Hepatocyte (in vitro differentiated cells): Measurements from ENCODE around the gene TPSG1.

Experiments
- EZH2phosphoT487 ChIP-seq: fragments of 200-600 bp; sonication (generic); IDR thresholded peaks from one replicate; pipeline ENCODE4 v1.6.1; 2018; ENCODE audit warnings: antibody characterized with exemption, mild to moderate bottlenecking, low read depth, moderate library complexity; ENCODE audit not compliant: unreplicated experiment, severe bottlenecking
- TF ChIP-seq, protein P1 (sequence below): fragments of 200-600 bp; sonication (generic); IDR thresholded peaks from 2 replicates; pipeline ENCODE4 v1.5.1; 2016; ENCODE audit warnings: antibody characterized with exemption, mild to moderate bottlenecking; ENCODE audit not compliant: poor library complexity

DNA sequence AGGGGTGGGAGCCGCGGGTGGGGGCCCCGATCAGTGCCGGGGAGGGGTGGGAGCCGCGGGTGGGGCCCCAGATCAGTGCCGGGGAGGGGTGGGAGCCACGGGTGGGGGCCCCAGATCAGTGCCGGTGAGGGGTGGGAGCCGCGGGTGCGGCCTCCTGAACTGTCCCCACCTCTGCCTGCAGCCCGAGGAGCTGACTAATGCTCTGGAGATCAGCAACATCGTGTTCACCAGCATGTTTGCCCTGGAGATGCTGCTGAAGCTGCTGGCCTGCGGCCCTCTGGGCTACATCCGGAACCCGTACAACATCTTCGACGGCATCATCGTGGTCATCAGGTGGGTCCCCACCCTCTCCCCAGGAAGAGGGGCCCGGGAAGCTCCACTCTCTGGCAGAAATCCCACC lies 20.1 kb downstream of the TPSG1 start:
- TF ChIP-seq, protein P1, sequence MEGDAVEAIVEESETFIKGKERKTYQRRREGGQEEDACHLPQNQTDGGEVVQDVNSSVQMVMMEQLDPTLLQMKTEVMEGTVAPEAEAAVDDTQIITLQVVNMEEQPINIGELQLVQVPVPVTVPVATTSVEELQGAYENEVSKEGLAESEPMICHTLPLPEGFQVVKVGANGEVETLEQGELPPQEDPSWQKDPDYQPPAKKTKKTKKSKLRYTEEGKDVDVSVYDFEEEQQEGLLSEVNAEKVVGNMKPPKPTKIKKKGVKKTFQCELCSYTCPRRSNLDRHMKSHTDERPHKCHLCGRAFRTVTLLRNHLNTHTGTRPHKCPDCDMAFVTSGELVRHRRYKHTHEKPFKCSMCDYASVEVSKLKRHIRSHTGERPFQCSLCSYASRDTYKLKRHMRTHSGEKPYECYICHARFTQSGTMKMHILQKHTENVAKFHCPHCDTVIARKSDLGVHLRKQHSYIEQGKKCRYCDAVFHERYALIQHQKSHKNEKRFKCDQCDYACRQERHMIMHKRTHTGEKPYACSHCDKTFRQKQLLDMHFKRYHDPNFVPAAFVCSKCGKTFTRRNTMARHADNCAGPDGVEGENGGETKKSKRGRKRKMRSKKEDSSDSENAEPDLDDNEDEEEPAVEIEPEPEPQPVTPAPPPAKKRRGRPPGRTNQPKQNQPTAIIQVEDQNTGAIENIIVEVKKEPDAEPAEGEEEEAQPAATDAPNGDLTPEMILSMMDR, result no peak
- TF ChIP-seq EZH2phosphoT487, result no peak
